Vagina (tissue), 2 donors: ENCODE data around the gene NUTM2A.
"Not testable (repeated sequence)": the region's sequence is repeated elsewhere in the genome, so short reads cannot be mapped to it uniquely, and the experiment has no call there.

ENCODE experiments used
- CTCF ChIP-seq, 3 experiments: fragments of 450-650 bp in 2 of 3; fragments of 200-600 bp in 1 of 3; sonication (generic) in 1 of 3; IDR thresholded peaks; one replicate each; pipeline ENCODE4 v1.5.1; 2017 to 2019; ENCODE audit warnings: antibody characterized with exemption in 3 of 3, mild to moderate bottlenecking in 2 of 3, moderate library complexity in 2 of 3
- POLR2A ChIP-seq, 2 donors: fragments of 450-650 bp; IDR thresholded peaks; one replicate each; pipeline ENCODE4 v1.6.1; 2017; ENCODE audit warnings: antibody characterized with exemption in 2 of 2, mild to moderate bottlenecking in 2 of 2, moderate library complexity in 2 of 2
- POLR2AphosphoS5 ChIP-seq, 2 donors: sonication (generic); formaldehyde crosslinking; IDR thresholded peaks; one replicate each; pipeline ENCODE4 v1.9.0; 2017; ENCODE audit warnings: antibody characterized with exemption in 2 of 2, mild to moderate bottlenecking in 2 of 2, low read depth in 1 of 2; ENCODE audit not compliant: insufficient read depth in 1 of 2

DNA sequence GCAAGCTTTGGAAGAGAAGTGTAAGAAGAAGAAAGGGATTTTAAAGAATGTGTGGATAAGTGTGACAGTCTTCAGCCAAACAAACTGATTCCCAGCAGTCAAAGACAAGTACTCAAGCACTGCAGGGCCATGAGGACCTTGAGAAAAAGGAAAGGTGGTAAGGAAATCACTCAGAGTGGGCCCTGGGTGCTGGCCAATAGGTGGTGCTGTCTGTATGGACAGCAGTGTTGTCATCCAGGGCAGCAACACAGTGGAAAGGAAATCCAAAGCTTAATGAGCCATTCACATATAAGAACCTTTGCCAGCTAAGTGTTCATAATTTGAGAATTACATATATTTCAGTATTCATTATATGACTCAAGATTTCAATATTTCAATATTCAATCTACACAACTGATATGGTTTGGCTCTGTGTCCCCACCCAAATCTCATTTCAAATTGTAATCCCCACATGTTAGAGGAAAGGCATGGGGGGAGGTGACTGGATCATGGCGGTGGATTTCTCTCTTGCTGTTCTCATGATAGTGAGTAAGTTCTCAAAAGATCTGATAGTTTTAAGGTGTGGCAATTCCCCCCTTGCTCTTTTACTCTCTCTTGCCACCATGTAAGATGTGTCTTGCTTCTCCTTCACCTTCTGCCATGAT lies 55.6 kb downstream of the NUTM2A start:
- not testable (repeated sequence) for TF ChIP-seq POLR2A (IDR thresholded peaks at IDR 0.05); CTCF (IDR thresholded peaks at IDR 0.05); POLR2AphosphoS5 (IDR thresholded peaks at IDR 0.05; ENCODE audit: insufficient read depth in 1 of 2, low read depth in 1 of 2)
